ENCODE data around the gene PCDH12.

Gene PCDH12

DNA sequence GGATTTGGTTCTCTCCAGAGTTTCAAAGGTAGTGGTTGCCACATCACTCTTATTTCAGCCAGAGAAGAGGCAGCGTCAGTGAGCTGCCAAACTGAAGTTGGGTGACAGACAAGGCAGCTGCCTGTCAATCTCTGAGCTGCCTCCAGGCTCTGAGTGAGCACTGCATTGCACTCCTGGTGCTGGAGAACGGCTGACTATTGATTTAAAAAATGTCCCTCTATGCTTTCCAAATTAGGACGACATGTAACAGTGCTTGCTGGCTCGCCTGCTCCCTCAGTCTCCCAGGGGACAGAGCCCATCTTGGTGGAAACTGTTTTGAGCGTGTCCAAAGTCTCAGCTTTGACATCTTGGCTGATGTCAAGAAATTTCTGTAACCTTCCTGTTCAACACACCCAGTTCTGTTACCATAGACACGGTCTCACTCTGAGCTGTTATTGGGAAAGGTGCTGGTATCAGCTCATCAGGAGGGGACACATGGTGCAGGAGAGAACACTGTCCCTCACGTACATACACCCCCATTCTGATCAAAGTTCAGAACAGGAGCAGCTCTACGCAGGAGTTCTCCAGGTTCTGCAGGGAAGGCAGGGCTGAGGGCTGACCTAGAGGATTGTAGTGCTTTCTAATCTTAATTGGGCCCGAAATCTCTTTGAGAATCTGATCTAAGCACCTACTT lies 15.7 kb downstream of the PCDH12 start:
- no peaks in the 10 kb centered on the region for H3K79me2 ChIP-seq (ENCODE audit: control insufficient read depth, insufficient read depth, low read length, poor library complexity)
- no peaks in the 10 kb centered on the region for H3K4me1 ChIP-seq (ENCODE audit: control insufficient read depth in 1 of 2, insufficient read depth in 2 of 2, low read length in 2 of 2)
- H3K4me2 ChIP-seq (ENCODE audit: low read length) = no peak overlapping the region
- no peak overlapping the region for H4K91ac ChIP-seq (ENCODE audit: low read depth, low read length)
- H2AFZ ChIP-seq (ENCODE audit: insufficient read depth, low read length, poor library complexity) = no peak overlapping the region
- no peaks in the 10 kb centered on the region for H3K27me3 ChIP-seq (ENCODE audit: insufficient read depth, low read length)
- WGBS (ENCODE audit: extremely low coverage, insufficient coverage, insufficient read length) = no CpG with 5 or more reads among the region's 9 CpGs
- H3K27ac ChIP-seq (ENCODE audit: low read depth, low read length) = no peak overlapping the region
- no peak overlapping the region for H2BK5ac ChIP-seq (ENCODE audit: low read depth, low read length, poor library complexity)
- DNase-seq = no peak
- H3K9ac ChIP-seq (ENCODE audit: low read length) = no peak overlapping the region
- no peak overlapping the region for H2AK5ac ChIP-seq (ENCODE audit: low read length)
- H2BK12ac ChIP-seq (ENCODE audit: low read length) = no peak overlapping the region
- no peak overlapping the region for H3K4ac ChIP-seq (ENCODE audit: low read depth, low read length)
- H4K12ac ChIP-seq (ENCODE audit: low read depth, low read length) = no peak overlapping the region
- no peak overlapping the region for H3K4me3 ChIP-seq (ENCODE audit: low read depth, low read length)
- no peak overlapping the region for H3K18ac ChIP-seq (ENCODE audit: low read length)
- H3K36me3 ChIP-seq (ENCODE audit: control insufficient read depth in 1 of 2, insufficient read depth in 2 of 2, low read length in 2 of 2) = peaks cover 9 to 19% of the 10 kb centered on the region in 2 experiments
- no peaks in the 10 kb centered on the region for H3K9me3 ChIP-seq (ENCODE audit: insufficient read depth, low read depth, low read length)
- no peak overlapping the region for H3K23ac ChIP-seq (ENCODE audit: low read length)
- H3K14ac ChIP-seq (ENCODE audit: low read length) = no peak overlapping the region
- H2BK120ac ChIP-seq (ENCODE audit: insufficient read depth, low read length, poor library complexity) = no peak overlapping the region
- no peak overlapping the region for H4K8ac ChIP-seq (ENCODE audit: low read depth, low read length)
- H3K79me1 ChIP-seq (ENCODE audit: low read length) = no peaks in the 10 kb centered on the region

DNA sequence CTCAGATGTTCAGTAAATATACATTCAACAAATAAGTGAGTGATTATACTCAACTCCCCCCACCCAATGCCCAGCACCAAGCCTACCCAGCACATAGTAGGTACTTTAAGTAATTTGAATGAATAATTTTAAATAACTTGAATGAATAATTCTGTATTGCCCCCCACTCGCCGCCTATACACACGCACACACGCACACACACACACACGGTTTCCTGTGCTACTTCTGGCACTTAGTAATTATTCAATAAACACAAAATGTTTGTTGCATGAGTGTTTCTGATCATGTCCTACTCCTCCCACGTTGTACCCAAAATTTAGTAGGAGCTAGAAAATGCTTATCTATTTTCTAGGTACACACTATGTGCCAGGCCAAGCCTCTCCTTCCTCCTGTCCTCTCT lies 16.2 kb downstream of the PCDH12 start:
- Histone ChIP-seq H3K23ac (ENCODE audit: low read length) (no peak overlapping the region), H3K14ac (ENCODE audit: low read length) (no peak overlapping the region), H4K91ac (ENCODE audit: low read depth, low read length) (no peak overlapping the region), H3K27ac (ENCODE audit: low read depth, low read length) (no peak overlapping the region), H3K18ac (ENCODE audit: low read length) (no peak overlapping the region), H2BK5ac (ENCODE audit: low read depth, low read length, poor library complexity) (no peak overlapping the region), H3K4me1 (ENCODE audit: control insufficient read depth in 1 of 2, insufficient read depth in 2 of 2, low read length in 2 of 2) (no peaks in the 10 kb centered on the region), H3K4ac (ENCODE audit: low read depth, low read length) (no peak overlapping the region), H3K4me2 (ENCODE audit: low read length) (no peak overlapping the region), H3K79me1 (ENCODE audit: low read length) (no peaks in the 10 kb centered on the region), H4K12ac (ENCODE audit: low read depth, low read length) (no peak overlapping the region), H2BK120ac (ENCODE audit: insufficient read depth, low read length, poor library complexity) (no peak overlapping the region), H3K4me3 (ENCODE audit: low read depth, low read length) (no peak overlapping the region), H2AFZ (ENCODE audit: insufficient read depth, low read length, poor library complexity) (no peak overlapping the region), H3K9ac (ENCODE audit: low read length) (no peak overlapping the region), H3K79me2 (ENCODE audit: control insufficient read depth, insufficient read depth, low read length, poor library complexity) (no peaks in the 10 kb centered on the region), H3K27me3 (ENCODE audit: insufficient read depth, low read length) (no peaks in the 10 kb centered on the region), H2BK12ac (ENCODE audit: low read length) (no peak overlapping the region), H3K36me3 (ENCODE audit: control insufficient read depth in 1 of 2, insufficient read depth in 2 of 2, low read length in 2 of 2) (peaks cover 14 to 25% of the 10 kb centered on the region in 2 experiments), H3K9me3 (ENCODE audit: insufficient read depth, low read depth, low read length) (no peaks in the 10 kb centered on the region), H2AK5ac (ENCODE audit: low read length) (no peak overlapping the region), H4K8ac (ENCODE audit: low read depth, low read length) (no peak overlapping the region)
- no CpG with 5 or more reads among the region's 6 CpGs for WGBS (ENCODE audit: extremely low coverage, insufficient coverage, insufficient read length)
- no peak for DNase-seq

DNA sequence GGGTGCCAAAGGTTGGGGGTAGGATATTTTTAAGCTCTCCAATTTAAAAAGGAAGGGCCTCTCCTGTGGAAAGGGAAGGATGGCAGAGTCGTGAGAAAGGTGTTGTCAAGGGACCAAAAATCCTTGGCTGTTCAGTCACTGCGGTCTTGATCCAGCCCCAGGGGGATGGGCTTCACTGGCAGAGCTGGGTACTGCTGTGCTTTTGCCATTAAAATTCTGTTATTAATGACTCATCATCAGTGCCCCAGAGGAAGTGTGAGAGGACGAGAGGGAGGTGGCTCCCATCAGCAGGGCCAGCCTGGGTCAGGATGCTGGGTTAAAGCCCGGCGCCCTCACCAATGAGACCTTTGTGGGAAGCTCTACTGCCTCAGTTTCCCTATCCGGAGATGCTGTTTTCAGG lies 16.7 kb downstream of the PCDH12 start:
- Histone ChIP-seq H3K36me3 (ENCODE audit: control insufficient read depth in 1 of 2, insufficient read depth in 2 of 2, low read length in 2 of 2) (peaks cover 18 to 29% of the 10 kb centered on the region in 2 experiments), H4K91ac (ENCODE audit: low read depth, low read length) (no peak overlapping the region), H3K9me3 (ENCODE audit: insufficient read depth, low read depth, low read length) (no peaks in the 10 kb centered on the region), H3K14ac (ENCODE audit: low read length) (no peak overlapping the region), H3K4me2 (ENCODE audit: low read length) (no peak overlapping the region), H2BK5ac (ENCODE audit: low read depth, low read length, poor library complexity) (no peak overlapping the region), H3K9ac (ENCODE audit: low read length) (no peak overlapping the region), H3K79me2 (ENCODE audit: control insufficient read depth, insufficient read depth, low read length, poor library complexity) (no peaks in the 10 kb centered on the region), H4K8ac (ENCODE audit: low read depth, low read length) (no peak overlapping the region), H3K79me1 (ENCODE audit: low read length) (no peaks in the 10 kb centered on the region), H3K4me1 (ENCODE audit: control insufficient read depth in 1 of 2, insufficient read depth in 2 of 2, low read length in 2 of 2) (no peaks in the 10 kb centered on the region), H4K12ac (ENCODE audit: low read depth, low read length) (no peak overlapping the region), H3K23ac (ENCODE audit: low read length) (no peak overlapping the region), H3K27ac (ENCODE audit: low read depth, low read length) (no peak overlapping the region), H3K27me3 (ENCODE audit: insufficient read depth, low read length) (no peaks in the 10 kb centered on the region), H3K4me3 (ENCODE audit: low read depth, low read length) (no peak overlapping the region), H2AFZ (ENCODE audit: insufficient read depth, low read length, poor library complexity) (no peak overlapping the region), H2BK120ac (ENCODE audit: insufficient read depth, low read length, poor library complexity) (no peak overlapping the region), H3K4ac (ENCODE audit: low read depth, low read length) (no peak overlapping the region), H2AK5ac (ENCODE audit: low read length) (no peak overlapping the region), H2BK12ac (ENCODE audit: low read length) (no peak overlapping the region), H3K18ac (ENCODE audit: low read length) (no peak overlapping the region)
- no CpG with 5 or more reads among the region's 6 CpGs for WGBS (ENCODE audit: extremely low coverage, insufficient coverage, insufficient read length)
- DNase-seq = no peak

DNA sequence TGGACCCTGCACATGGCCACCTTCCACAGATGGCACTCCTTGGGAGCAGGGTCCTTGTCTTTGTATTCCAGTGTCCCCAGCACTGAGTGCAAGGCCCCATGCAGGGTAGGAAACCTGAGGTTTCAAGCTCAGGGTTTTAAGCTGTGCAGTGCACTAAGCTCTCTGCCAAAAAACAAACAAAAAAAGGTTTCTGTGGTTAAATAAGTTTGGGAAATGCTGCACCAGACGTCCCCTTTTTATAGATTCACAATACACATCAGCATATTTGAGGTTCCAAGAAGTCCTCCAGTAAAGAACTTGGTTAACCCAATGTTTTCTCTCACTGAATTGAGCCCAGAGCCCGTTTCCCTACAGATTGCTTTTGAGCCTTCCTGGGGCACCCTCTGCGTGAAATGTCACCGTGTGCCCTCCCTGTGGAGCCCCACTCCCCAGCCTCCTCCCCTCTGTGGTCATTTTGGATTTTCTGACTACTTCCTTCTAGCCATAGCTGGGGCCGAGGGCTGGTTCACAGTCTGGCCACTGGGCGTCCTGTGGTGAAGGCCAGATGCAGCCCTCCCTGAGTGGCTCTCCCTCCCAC lies 17.2 kb downstream of the PCDH12 start:
- Histone ChIP-seq H3K14ac (ENCODE audit: low read length) (no peak overlapping the region), H2BK120ac (ENCODE audit: insufficient read depth, low read length, poor library complexity) (no peak overlapping the region), H3K79me1 (ENCODE audit: low read length) (no peaks in the 10 kb centered on the region), H4K12ac (ENCODE audit: low read depth, low read length) (no peak overlapping the region), H3K4me2 (ENCODE audit: low read length) (no peak overlapping the region), H3K23ac (ENCODE audit: low read length) (no peak overlapping the region), H3K36me3 (ENCODE audit: control insufficient read depth in 1 of 2, insufficient read depth in 2 of 2, low read length in 2 of 2) (peaks cover 21 to 32% of the 10 kb centered on the region in 2 experiments), H2BK12ac (ENCODE audit: low read length) (no peak overlapping the region), H3K9ac (ENCODE audit: low read length) (no peak overlapping the region), H2BK5ac (ENCODE audit: low read depth, low read length, poor library complexity) (no peak overlapping the region), H3K4me3 (ENCODE audit: low read depth, low read length) (no peak overlapping the region), H3K4me1 (ENCODE audit: control insufficient read depth in 1 of 2, insufficient read depth in 2 of 2, low read length in 2 of 2) (no peaks in the 10 kb centered on the region), H4K8ac (ENCODE audit: low read depth, low read length) (no peak overlapping the region), H3K4ac (ENCODE audit: low read depth, low read length) (no peak overlapping the region), H2AK5ac (ENCODE audit: low read length) (no peak overlapping the region), H4K91ac (ENCODE audit: low read depth, low read length) (no peak overlapping the region), H3K27ac (ENCODE audit: low read depth, low read length) (no peak overlapping the region), H2AFZ (ENCODE audit: insufficient read depth, low read length, poor library complexity) (no peak overlapping the region), H3K9me3 (ENCODE audit: insufficient read depth, low read depth, low read length) (no peaks in the 10 kb centered on the region), H3K27me3 (ENCODE audit: insufficient read depth, low read length) (no peaks in the 10 kb centered on the region), H3K18ac (ENCODE audit: low read length) (no peak overlapping the region), H3K79me2 (ENCODE audit: control insufficient read depth, insufficient read depth, low read length, poor library complexity) (no peaks in the 10 kb centered on the region)
- no peak for DNase-seq
- no CpG with 5 or more reads among the region's 6 CpGs for WGBS (ENCODE audit: extremely low coverage, insufficient coverage, insufficient read length)
